ENCODE results near the gene ELP2. TPM values are rescaled to one million over a fixed set of nuclear protein-coding genes. Genes with fewer than 3 reads are reported as not detected.
"Not testable (repeated sequence)": the region's sequence is repeated elsewhere in the genome, so short reads cannot be mapped to it uniquely, and the experiment has no call there.

Gene ELP2
- total and polyA plus RNA-seq, 2 of the 8 experiments (the other 6 are each of a cell fraction or from before 2014, with no cell fraction given): 55.8 to 165 TPM

DNA sequence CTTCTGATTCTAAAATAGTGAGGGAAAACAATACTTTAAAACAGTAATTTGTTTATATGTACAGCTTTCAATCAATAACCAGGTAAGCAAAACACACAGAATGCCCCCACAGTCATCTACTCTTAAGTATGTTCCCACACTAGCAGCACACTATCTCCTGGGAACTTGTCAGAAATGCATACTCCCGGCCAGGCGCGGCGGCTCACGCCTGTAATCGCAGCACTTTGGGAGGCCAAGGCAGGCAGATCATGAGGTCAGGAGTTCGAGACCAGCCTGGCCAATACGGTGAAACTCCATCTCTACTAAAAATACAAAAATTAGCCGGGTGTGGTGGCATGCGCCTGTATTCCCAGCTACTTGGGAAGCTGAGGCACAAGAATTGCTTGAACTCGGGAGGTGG is 12.9 kb upstream of the ELP2 start:
- H3K9me3 ChIP-seq (ENCODE audit: insufficient read depth in 2 of 2, low read depth in 1 of 2, low read length in 1 of 2); H3K4ac ChIP-seq (replicated peaks; ENCODE audit: insufficient read length, low read depth, low read length); H4K91ac ChIP-seq (replicated peaks; ENCODE audit: insufficient read length, low read length); POLR2A ChIA-PET (ENCODE audit: partially characterized antibody); CTCF ChIA-PET (ENCODE audit: partially characterized antibody); H4K5ac ChIP-seq (ENCODE audit: insufficient read length, low read depth, low read length); H3K79me2 ChIP-seq (ENCODE audit: control insufficient read depth in 1 of 2, insufficient read depth in 2 of 2, low read length in 2 of 2); H3K4me1 ChIP-seq (replicated peaks in 1 of 4; ENCODE audit: control insufficient read depth in 3 of 4, insufficient read depth in 4 of 4, low read length in 3 of 4); H3K79me1 ChIP-seq (ENCODE audit: low read depth, low read length); FAIRE-seq; DNase-seq (ENCODE audit: low read depth in 1 of 2, low spot score in 2 of 2); H4K8ac ChIP-seq (ENCODE audit: extremely low read depth, insufficient read depth, low read length); H3K56ac ChIP-seq (replicated peaks; ENCODE audit: insufficient read length, low read depth, low read length); H2BK5ac ChIP-seq (ENCODE audit: low read depth, low read length); H2BK12ac ChIP-seq (ENCODE audit: low read depth, low read length); H4K20me1 ChIP-seq (replicated peaks in 1 of 2; ENCODE audit: control insufficient read depth in 1 of 2, insufficient read depth in 2 of 2, low read length in 2 of 2); H3K4me2 ChIP-seq (ENCODE audit: insufficient read depth in 1 of 2, low read depth in 2 of 2, low read length in 2 of 2); H2AFZ ChIP-seq (ENCODE audit: low read length); H3K27ac ChIP-seq (ENCODE audit: low read depth, low read length); H3K14ac ChIP-seq (ENCODE audit: insufficient read length); H3K4me3 ChIP-seq (ENCODE audit: extremely low read depth in 1 of 4, insufficient read depth in 2 of 4, low read depth in 3 of 4, low read length in 4 of 4); H2BK15ac ChIP-seq (ENCODE audit: low read length); H3K18ac ChIP-seq (ENCODE audit: extremely low read depth, low read length); H3K9ac ChIP-seq (replicated peaks in 1 of 4; ENCODE audit: extremely low read depth in 1 of 4, low read depth in 3 of 4, low read length in 3 of 4); H3K27me3 ChIP-seq (replicated peaks in 1 of 4; ENCODE audit: control insufficient read depth in 3 of 4, extremely low read depth in 1 of 4, insufficient read depth in 3 of 4, low read length in 3 of 4); H2AK5ac ChIP-seq (ENCODE audit: low read depth, low read length); H3K23me2 ChIP-seq (ENCODE audit: low read depth, low read length); H3K23ac ChIP-seq (ENCODE audit: insufficient read length); H2BK20ac ChIP-seq (ENCODE audit: low read length); H2BK120ac ChIP-seq (replicated peaks; ENCODE audit: low read depth, low read length): not testable (repeated sequence)
- H3K36me3 ChIP-seq (ENCODE audit: control insufficient read depth in 2 of 4, insufficient read depth in 4 of 4, low read length in 3 of 4): peaks cover 12 to 66% (median 37%) of the 10 kb centered on the region in 4 experiments
- WGBS, 2 experiments (ENCODE audit: extremely low coverage in 1 of 2, insufficient coverage in 1 of 2, insufficient read length in 1 of 2, insufficient replicate concordance in 2 of 2, low coverage in 1 of 2, low lambda C conversion rate in 2 of 2, missing lambda C conversion rate in 1 of 2): 88% methylated on average over 11 of the region's 11 CpGs; no CpG with 5 or more reads in 1 of the 2 experiments
